ENCODE results near the gene RGS21.

RGS21 gene

DNA sequence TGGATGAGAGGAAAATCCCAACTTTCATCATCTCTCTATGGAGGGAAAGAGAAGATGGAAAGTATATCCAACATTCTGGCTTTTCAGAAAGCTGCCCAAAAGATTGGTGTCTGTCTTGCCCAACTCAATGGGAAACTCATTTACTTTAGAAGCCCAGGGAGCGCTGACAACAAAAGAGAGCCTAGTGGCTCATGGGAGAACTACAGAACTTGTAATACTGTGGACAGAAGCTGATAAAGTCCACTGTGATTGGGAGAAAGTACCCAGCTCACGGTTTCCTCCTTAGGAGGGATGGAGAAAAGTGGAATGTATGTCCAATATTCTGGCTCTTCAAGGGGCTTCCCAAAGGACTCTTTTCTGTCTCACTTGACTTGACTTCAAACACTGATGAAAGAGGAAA is 66.0 kb downstream of the RGS21 start:
- no peak for DNase-seq

- DNase-seq = no peak
Measured at GRCh38 chr1:192386051-192386650, 69.4 kb downstream of the RGS21 start.

DNA sequence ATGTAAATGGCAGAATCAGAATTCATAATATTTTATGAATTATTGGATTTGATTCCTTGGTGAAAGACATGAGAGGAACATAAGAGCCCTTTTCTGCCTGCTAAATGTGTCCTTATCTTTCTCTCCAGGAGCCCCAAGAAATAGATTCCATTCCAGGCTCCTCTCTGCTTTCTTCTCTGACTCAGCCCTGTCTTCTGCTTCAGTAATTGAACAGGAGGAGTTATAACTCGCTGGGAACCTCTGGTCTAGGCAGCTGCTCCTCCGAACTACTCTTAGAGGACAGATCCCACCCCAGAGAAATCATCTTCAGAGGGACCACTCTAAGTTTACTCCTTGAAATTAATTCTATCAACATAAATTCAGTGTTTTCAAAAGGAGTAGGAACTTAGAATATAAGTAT is 78.4 kb downstream of the RGS21 start:
- no peak for DNase-seq

GRCh38 chr1:192395895-192396294 is 79.1 kb downstream of the RGS21 start:
- DNase-seq = no peak

GRCh38 chr1:192399161-192399560 is 82.4 kb downstream of the RGS21 start:
- DNase-seq = no peak

DNA sequence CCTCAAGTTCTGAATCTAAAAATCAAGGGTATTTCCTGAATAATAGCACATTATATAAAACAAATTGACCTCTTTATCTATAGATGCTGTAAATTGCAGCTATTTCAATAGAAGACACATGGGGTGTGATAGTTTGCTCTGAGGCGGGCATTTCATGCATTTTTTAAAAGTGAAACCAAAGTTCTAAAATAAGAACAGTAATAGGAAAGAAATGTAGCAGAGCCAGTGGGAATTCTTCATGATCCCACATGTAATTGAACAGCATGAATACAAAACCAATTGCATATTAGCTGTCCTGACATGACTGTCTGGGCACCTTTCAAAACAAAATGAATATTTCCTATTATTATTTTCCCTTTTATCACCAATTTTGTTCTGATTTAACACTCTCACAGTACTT is 85.0 kb downstream of the RGS21 start:
- no peak for DNase-seq

DNA sequence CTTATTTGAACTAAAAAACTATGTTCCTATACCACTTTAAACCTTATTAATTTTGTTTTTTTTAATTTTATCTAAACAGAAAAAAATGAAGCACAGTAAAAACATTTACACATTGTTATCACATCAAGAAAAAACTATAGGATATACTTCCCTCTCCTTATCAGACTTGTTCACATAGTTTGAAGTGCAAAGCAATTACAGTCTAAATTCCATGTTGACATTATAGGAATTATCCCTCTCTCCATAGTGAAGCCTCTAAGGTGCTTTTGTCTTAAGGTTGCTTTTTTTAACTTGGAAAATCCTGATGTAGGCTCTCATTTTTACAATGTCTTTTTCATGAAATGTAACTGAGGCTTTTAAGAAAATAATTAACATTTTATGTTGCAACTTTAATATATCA is 85.8 kb downstream of the RGS21 start:
- no peak for DNase-seq

- DNase-seq = no peak
Measured at GRCh38 chr1:192407206-192407605, 90.4 kb downstream of the RGS21 start.
